Spleen (tissue), 7 donors: ENCODE data around the gene FCRL2.

ENCODE experiments used
- POLR2AphosphoS5 ChIP-seq, 3 donors: sonication (generic); formaldehyde crosslinking; IDR thresholded peaks; one replicate each; pipeline ENCODE4 v1.5.1; 2017; ENCODE audit warnings: antibody characterized with exemption in 3 of 3
- TF ChIP-seq, protein P1 (sequence below), 11 experiments: fragments of 200-600 bp in 7 of 11; fragments of 450-650 bp in 4 of 11; sonication (generic) in 4 of 11; IDR thresholded peaks in 8 of 11; conservative IDR thresholded peaks in 3 of 11; 1 replicate in 7 of 11; 2 replicates in 4 of 11; pipeline versions ENCODE4 v1.4.0 to v1.8.0; 2016 to 2021; ENCODE audit warnings: antibody characterized with exemption in 11 of 11, inconsistent platforms in 4 of 11, mild to moderate bottlenecking in 1 of 11
- donor health status: DM: no; HTN: no; CAD: no; lungs with moderate emphysema.
- donor health status: DM: no; HTN: no; CAD: no.
- donor health status: DM: no; HTN: no; CAD: no.

DNA sequence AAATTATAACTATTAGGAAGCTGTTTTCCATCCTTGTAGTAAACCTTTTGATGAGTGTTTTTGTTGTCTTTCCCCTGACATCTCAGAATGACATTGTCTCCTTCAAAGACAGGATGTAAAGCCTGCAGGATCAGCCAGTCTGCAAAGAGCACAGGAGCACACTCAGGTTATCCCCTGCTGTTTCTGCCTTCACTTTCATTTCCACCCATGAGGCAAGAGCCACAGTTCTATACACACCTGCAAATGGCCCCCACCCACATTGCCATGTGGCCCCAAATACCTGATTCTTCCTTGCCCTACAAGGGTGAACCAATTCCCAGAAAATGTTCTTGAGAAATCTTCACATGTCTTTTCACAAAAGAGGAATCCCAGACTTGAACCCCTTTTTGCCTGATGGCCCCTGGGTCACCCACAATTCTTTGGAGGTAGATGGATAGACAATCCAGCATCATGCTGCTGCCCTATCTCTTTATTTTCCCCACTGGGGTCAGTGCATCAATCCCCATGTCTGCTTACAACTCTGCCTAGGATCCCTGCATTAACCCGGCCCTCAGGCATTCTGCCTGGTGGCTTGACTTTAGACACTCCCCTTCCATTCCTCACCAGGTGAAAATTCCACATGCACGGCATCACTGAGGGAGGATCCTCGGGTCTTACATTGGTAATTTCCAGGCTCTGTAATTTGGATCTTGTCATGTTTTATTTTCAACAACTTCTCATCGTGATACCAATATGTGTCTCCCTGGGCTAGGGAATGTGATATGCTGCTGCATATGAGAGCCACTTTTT lies 79.0 kb downstream of the FCRL2 start:
- TF ChIP-seq, protein P1, sequence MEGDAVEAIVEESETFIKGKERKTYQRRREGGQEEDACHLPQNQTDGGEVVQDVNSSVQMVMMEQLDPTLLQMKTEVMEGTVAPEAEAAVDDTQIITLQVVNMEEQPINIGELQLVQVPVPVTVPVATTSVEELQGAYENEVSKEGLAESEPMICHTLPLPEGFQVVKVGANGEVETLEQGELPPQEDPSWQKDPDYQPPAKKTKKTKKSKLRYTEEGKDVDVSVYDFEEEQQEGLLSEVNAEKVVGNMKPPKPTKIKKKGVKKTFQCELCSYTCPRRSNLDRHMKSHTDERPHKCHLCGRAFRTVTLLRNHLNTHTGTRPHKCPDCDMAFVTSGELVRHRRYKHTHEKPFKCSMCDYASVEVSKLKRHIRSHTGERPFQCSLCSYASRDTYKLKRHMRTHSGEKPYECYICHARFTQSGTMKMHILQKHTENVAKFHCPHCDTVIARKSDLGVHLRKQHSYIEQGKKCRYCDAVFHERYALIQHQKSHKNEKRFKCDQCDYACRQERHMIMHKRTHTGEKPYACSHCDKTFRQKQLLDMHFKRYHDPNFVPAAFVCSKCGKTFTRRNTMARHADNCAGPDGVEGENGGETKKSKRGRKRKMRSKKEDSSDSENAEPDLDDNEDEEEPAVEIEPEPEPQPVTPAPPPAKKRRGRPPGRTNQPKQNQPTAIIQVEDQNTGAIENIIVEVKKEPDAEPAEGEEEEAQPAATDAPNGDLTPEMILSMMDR (IDR thresholded peaks at IDR 0.05 in 8 of 11, conservative IDR thresholded peaks at IDR 0.05 in 3 of 11) = no peak
- TF ChIP-seq POLR2AphosphoS5 (IDR thresholded peaks at IDR 0.05) = no peak
